ENCODE data around the gene CACNA2D1.

CACNA2D1 gene

DNA sequence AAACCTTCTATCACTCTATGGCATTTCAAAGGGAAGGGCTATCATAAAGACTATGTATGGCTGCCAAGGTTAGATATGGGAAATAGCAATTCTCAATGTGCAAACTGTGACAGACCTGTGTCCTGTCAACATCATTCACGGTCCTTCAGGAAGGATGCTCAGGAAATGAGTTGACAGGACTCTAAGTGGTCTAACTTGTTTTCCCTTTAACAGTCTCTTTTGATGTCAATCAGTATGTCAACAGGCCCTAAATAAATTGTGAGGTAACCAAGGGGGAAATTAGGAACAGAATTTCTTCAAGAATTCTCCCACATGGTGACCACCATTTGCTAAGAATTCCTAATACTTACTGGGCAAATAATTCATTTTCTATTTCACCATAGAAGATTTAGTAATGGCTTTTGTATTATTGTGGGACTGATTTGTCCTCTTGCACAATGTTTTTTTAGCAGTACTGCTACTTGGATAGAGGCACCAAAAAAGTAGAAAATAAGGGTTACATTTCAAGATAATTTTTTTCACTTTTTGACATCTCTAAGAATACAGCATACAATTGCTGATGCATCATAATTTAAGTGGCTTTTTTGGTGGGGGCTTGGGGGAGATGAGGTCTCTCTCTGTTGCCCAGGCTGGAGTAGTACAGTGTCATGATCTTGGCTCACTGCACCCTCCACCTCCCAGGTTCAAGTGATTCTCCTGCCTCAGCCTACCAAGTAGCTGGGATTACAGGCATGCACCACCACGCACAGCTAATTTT lies 275.8 kb downstream of the CACNA2D1 start:
- H3K9me3 Mint-ChIP-seq: no peaks in the 10 kb centered on the region
- no peak overlapping the region for H3K27ac Mint-ChIP-seq
- H3K36me3 Mint-ChIP-seq (ENCODE audit: low read depth): no peaks in the 10 kb centered on the region
- H3K27me3 Mint-ChIP-seq: no peaks in the 10 kb centered on the region
- DNase-seq (no peak), ATAC-seq (no peak)
- no peaks in the 10 kb centered on the region for H3K4me1 Mint-ChIP-seq
- H3K4me3 Mint-ChIP-seq: no peak overlapping the region

- ATAC-seq: no peak
- Mint-ChIP-seq H3K27ac (no peak overlapping the region), H3K4me1 (no peaks in the 10 kb centered on the region), H3K27me3 (no peaks in the 10 kb centered on the region), H3K4me3 (no peak overlapping the region), H3K36me3 (ENCODE audit: low read depth) (no peaks in the 10 kb centered on the region), H3K9me3 (no peaks in the 10 kb centered on the region)
- DNase-seq: no peak
These were observed 277.1 kb downstream of the CACNA2D1 start for GRCh38 chr7:82166260-82167015.

- no peak for ATAC-seq
- no peaks in the 10 kb centered on the region for H3K36me3 Mint-ChIP-seq (ENCODE audit: low read depth)
- H3K27ac Mint-ChIP-seq: no peak overlapping the region
- no peaks in the 10 kb centered on the region for H3K27me3 Mint-ChIP-seq
- H3K9me3 Mint-ChIP-seq: no peaks in the 10 kb centered on the region
- no peak overlapping the region for H3K4me3 Mint-ChIP-seq
- H3K4me1 Mint-ChIP-seq: no peaks in the 10 kb centered on the region
- DNase-seq: no peak
These were observed 278.8 kb downstream of the CACNA2D1 start for GRCh38 chr7:82164813-82165212.

GRCh38 chr7:82164410-82164809 lies 279.2 kb downstream of the CACNA2D1 start:
- Mint-ChIP-seq H3K36me3 (ENCODE audit: low read depth) (no peaks in the 10 kb centered on the region), H3K4me3 (no peak overlapping the region), H3K27ac (no peak overlapping the region), H3K4me1 (no peaks in the 10 kb centered on the region), H3K27me3 (no peaks in the 10 kb centered on the region), H3K9me3 (no peaks in the 10 kb centered on the region)
- no peak for DNase-seq
- ATAC-seq: no peak

- no peaks in the 10 kb centered on the region for H3K4me1 Mint-ChIP-seq
- no peak overlapping the region for H3K4me3 Mint-ChIP-seq
- no peak overlapping the region for H3K27ac Mint-ChIP-seq
- no peaks in the 10 kb centered on the region for H3K27me3 Mint-ChIP-seq
- ATAC-seq: no peak
- no peak for DNase-seq
- H3K36me3 Mint-ChIP-seq (ENCODE audit: low read depth): no peaks in the 10 kb centered on the region
- no peaks in the 10 kb centered on the region for H3K9me3 Mint-ChIP-seq
These were observed 280.0 kb downstream of the CACNA2D1 start for GRCh38 chr7:82163586-82163985.

DNA sequence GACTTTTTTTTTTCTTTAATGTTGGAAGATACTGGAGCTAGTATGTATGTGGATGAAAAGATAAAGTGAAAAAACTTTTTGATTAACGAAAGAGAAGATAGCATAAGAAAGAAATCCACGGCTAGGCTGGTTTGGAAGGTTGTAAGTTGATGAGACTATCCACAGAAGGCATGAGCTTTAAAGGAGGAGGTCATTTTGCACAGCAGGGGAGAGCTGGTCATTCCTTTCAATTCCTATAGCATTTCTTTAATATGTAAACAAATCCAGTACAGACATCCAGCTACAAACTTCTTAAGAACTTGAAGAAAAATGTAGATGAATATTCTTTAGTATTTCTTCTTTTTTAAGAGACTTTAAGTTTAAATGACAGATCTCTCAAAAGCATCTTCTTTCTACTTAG lies 281.3 kb downstream of the CACNA2D1 start:
- no peaks in the 10 kb centered on the region for H3K36me3 Mint-ChIP-seq (ENCODE audit: low read depth)
- no peaks in the 10 kb centered on the region for H3K27me3 Mint-ChIP-seq
- H3K4me3 Mint-ChIP-seq: no peak overlapping the region
- H3K9me3 Mint-ChIP-seq: no peaks in the 10 kb centered on the region
- ATAC-seq (no peak), DNase-seq (no peak)
- no peaks in the 10 kb centered on the region for H3K4me1 Mint-ChIP-seq
- no peak overlapping the region for H3K27ac Mint-ChIP-seq

GRCh38 chr7:82158327-82158726 lies 285.2 kb downstream of the CACNA2D1 start:
- no peak for DNase-seq
- Mint-ChIP-seq H3K27ac (no peak overlapping the region), H3K9me3 (no peaks in the 10 kb centered on the region), H3K36me3 (ENCODE audit: low read depth) (no peaks in the 10 kb centered on the region), H3K27me3 (no peaks in the 10 kb centered on the region), H3K4me3 (no peak overlapping the region), H3K4me1 (no peaks in the 10 kb centered on the region)
- no peak for ATAC-seq

- no peaks in the 10 kb centered on the region for H3K9me3 Mint-ChIP-seq
- H3K4me1 Mint-ChIP-seq: no peaks in the 10 kb centered on the region
- H3K36me3 Mint-ChIP-seq (ENCODE audit: low read depth): no peaks in the 10 kb centered on the region
- no peak overlapping the region for H3K27ac Mint-ChIP-seq
- ATAC-seq (no peak), DNase-seq (no peak)
- H3K27me3 Mint-ChIP-seq: no peaks in the 10 kb centered on the region
- H3K4me3 Mint-ChIP-seq: no peak overlapping the region
These were observed 286.7 kb downstream of the CACNA2D1 start for GRCh38 chr7:82156893-82157292.

DNA sequence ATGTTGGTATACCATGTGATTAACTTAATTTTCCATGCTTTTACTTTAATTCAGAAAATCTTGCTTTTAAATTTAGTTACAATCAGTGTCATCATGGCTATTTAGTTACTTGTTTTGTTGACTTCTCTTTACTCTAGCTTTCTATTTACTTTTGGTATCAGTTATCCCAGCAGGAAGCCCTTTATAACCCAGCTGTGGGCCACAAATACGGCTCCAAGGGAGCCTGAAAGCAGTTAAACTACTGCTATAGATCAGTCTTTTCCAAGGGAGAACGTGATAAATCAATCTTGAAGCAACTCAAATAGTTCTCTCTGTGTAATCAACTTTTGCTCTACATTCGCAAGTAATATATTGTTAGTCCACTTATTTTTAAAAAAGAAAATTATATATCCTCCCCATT lies 287.4 kb downstream of the CACNA2D1 start:
- DNase-seq: no peak
- Mint-ChIP-seq H3K27me3 (no peaks in the 10 kb centered on the region), H3K36me3 (ENCODE audit: low read depth) (no peaks in the 10 kb centered on the region), H3K9me3 (no peaks in the 10 kb centered on the region), H3K4me3 (no peak overlapping the region), H3K4me1 (no peaks in the 10 kb centered on the region), H3K27ac (no peak overlapping the region)
- no peak for ATAC-seq

DNA sequence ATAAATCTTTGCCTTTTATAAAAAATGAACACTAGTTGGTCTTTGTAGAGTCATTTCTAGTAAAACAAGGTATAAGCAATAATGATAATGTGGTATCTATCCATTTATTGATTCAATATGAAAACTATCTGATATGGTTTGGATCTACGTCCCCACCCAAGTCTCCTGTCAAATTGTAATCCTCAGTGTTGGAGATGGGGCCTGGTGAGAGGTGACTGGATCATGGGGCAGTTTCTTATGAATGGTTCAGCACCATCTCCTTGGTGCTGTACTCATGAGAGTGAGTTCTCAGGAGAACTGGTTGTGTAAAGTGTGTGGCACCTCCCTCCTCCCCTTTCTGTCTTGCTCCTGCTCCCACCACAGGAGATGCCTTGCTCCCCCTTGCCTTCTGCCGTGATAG lies 288.8 kb downstream of the CACNA2D1 start:
- Mint-ChIP-seq H3K27ac (no peak overlapping the region), H3K4me1 (no peaks in the 10 kb centered on the region), H3K9me3 (no peaks in the 10 kb centered on the region), H3K27me3 (no peaks in the 10 kb centered on the region), H3K4me3 (no peak overlapping the region), H3K36me3 (ENCODE audit: low read depth) (no peaks in the 10 kb centered on the region)
- DNase-seq (no peak), ATAC-seq (no peak)

- Mint-ChIP-seq H3K27me3 (no peaks in the 10 kb centered on the region), H3K4me1 (no peaks in the 10 kb centered on the region), H3K4me3 (no peak overlapping the region), H3K36me3 (ENCODE audit: low read depth) (no peaks in the 10 kb centered on the region), H3K27ac (no peak overlapping the region), H3K9me3 (no peaks in the 10 kb centered on the region)
- no peak for DNase-seq
- no peak for ATAC-seq
These were observed 289.8 kb downstream of the CACNA2D1 start for GRCh38 chr7:82153776-82154175.

- Mint-ChIP-seq H3K36me3 (ENCODE audit: low read depth) (no peaks in the 10 kb centered on the region), H3K4me3 (no peak overlapping the region), H3K27me3 (no peaks in the 10 kb centered on the region), H3K9me3 (no peaks in the 10 kb centered on the region), H3K4me1 (no peaks in the 10 kb centered on the region), H3K27ac (no peak overlapping the region)
- no peak for ATAC-seq
- no peak for DNase-seq
These were observed 290.7 kb downstream of the CACNA2D1 start for GRCh38 chr7:82152858-82153257.

GRCh38 chr7:82146491-82146890 lies 297.1 kb downstream of the CACNA2D1 start:
- Mint-ChIP-seq H3K4me3 (no peak overlapping the region), H3K27ac (no peak overlapping the region), H3K9me3 (no peaks in the 10 kb centered on the region), H3K36me3 (ENCODE audit: low read depth) (no peaks in the 10 kb centered on the region), H3K27me3 (no peaks in the 10 kb centered on the region), H3K4me1 (no peaks in the 10 kb centered on the region)
- DNase-seq: no peak
- no peak for ATAC-seq

DNA sequence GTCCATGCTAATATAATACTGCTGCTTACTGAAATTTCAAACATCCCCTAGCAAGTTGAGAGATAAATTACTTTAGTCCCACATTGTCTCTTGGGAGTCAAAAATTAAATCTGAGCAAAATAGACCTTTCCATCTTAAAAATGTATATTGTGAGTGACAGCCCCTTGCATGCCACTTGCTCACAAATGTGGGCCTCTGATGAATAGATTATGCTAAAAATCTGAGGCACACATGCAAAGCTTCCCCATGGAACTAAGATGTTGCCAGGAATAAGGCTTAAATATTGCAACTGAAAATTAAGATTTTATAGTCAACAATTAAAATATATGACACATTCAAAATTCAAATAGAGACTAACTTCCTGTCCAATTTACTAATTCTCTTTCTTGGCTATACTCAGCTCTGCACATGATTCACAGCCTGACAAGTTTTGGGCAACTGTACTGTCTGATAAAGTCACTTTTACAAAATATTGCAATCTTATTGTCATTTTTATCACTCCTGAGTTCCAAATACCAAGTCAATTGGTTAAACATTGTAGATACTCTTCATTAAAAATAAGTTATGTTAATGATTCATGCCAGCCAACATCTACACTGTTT lies 301.2 kb downstream of the CACNA2D1 start:
- no peaks in the 10 kb centered on the region for H3K4me1 Mint-ChIP-seq
- no peak overlapping the region for H3K27ac Mint-ChIP-seq
- ATAC-seq (no peak), DNase-seq (no peak)
- no peaks in the 10 kb centered on the region for H3K36me3 Mint-ChIP-seq (ENCODE audit: low read depth)
- H3K27me3 Mint-ChIP-seq: no peaks in the 10 kb centered on the region
- H3K4me3 Mint-ChIP-seq: no peak overlapping the region
- no peaks in the 10 kb centered on the region for H3K9me3 Mint-ChIP-seq

DNA sequence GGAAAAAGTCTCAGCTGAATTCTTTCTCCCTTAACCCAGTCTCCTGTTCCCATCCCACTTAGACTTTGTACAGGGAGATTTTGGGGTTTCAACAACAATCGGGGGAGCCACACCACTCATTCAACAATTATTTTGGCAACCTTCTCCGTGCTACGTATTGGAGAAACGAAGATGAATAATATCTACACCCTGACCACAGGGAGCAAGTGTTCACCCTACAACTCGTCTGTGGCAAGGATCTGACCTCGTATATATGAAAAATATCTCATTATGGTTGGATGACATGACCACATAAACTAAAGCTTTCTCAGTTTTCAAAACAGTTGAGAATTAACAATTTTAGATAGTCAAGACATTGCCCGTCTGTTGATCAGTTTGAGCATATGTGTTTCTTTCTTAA lies 302.1 kb downstream of the CACNA2D1 start:
- Mint-ChIP-seq H3K4me1 (no peaks in the 10 kb centered on the region), H3K27me3 (no peaks in the 10 kb centered on the region), H3K9me3 (no peaks in the 10 kb centered on the region), H3K4me3 (no peak overlapping the region), H3K27ac (no peak overlapping the region), H3K36me3 (ENCODE audit: low read depth) (no peaks in the 10 kb centered on the region)
- DNase-seq (no peak), ATAC-seq (no peak)
